ENCODE measurements around the gene PATL2. TPM values are rescaled to one million over a fixed set of nuclear protein-coding genes. Genes with fewer than 3 reads are reported as not detected.
"Not testable (repeated sequence)": the region's sequence is repeated elsewhere in the genome, so short reads cannot be mapped to it uniquely, and the experiment has no call there.

Gene PATL2
- total and polyA plus RNA-seq, 11 donors: 0.44 to 4.2 (median 2.6) TPM; not detected in 1

- H3K4me1 ChIP-seq: peaks cover 0 to 7% (median 0%) of the 10 kb centered on the region in 12 donors
- intact Hi-C loops (cut with DNase I): loop anchor here in 2 of 10 donors (5.0 kb wide), 2 partner anchors 39 to 49 kb away; no protein-coding TSS in a partner anchor
- H3K9me3 ChIP-seq: peaks cover 0 to 15% (median 0%) of the 10 kb centered on the region in 12 donors
- no peaks in the 10 kb centered on the region for H3K27me3 ChIP-seq
- TF ChIP-seq CTCF (IDR thresholded peaks at IDR 0.05): no peak
- TF ChIP-seq POLR2A (IDR thresholded peaks at IDR 0.05): no peak
- DNase-seq: no peak
- H3K4me3 ChIP-seq: no peak overlapping the region
- no peak overlapping the region for H3K27ac ChIP-seq
- peaks cover 0 to 91% (median 73%) of the 10 kb centered on the region in 9 donors for H3K36me3 ChIP-seq
- no peak for ATAC-seq
- 96 to 98% (median 97%) methylated on average over 2 of the region's 2 CpGs for WGBS, 4 donors
Measured at GRCh38 chr15:44646460-44646859, 64.7 kb downstream of the PATL2 start.

- no peaks in the 10 kb centered on the region for H3K27me3 ChIP-seq
- DNase-seq: no peak
- peaks cover 0 to 14% (median 0%) of the 10 kb centered on the region in 12 donors for H3K9me3 ChIP-seq
- intact Hi-C loops (cut with DNase I): no loop called here
- 78 to 88% (median 85%) methylated on average over 4 of the region's 4 CpGs for WGBS, 4 donors
- no peak for ATAC-seq
- no peak overlapping the region for H3K4me3 ChIP-seq
- peaks cover 0 to 7% (median 0%) of the 10 kb centered on the region in 12 donors for H3K4me1 ChIP-seq
- H3K36me3 ChIP-seq: peaks cover 0 to 87% (median 64%) of the 10 kb centered on the region in 9 donors
- H3K27ac ChIP-seq: no peak overlapping the region
- TF ChIP-seq POLR2A (IDR thresholded peaks at IDR 0.05) (no peak), CTCF (IDR thresholded peaks at IDR 0.05) (no peak)
Measured at GRCh38 chr15:44641651-44642050, 69.5 kb downstream of the PATL2 start.

GRCh38 chr15:44636976-44637375, 74.1 kb downstream of the PATL2 start:
- no peak for ATAC-seq
- H3K36me3 ChIP-seq: peaks cover 0 to 93% (median 69%) of the 10 kb centered on the region in 9 donors
- DNase-seq: no peak
- H3K4me3 ChIP-seq: no peak overlapping the region
- H3K4me1 ChIP-seq: peaks cover 0 to 6% (median 0%) of the 10 kb centered on the region in 12 donors
- 76 to 88% (median 85%) methylated on average over 1 of the region's 1 CpG for WGBS, 4 donors
- H3K27ac ChIP-seq: no peak overlapping the region
- peaks cover 0 to 3% (median 0%) of the 10 kb centered on the region in 12 donors for H3K9me3 ChIP-seq
- TF ChIP-seq CTCF (IDR thresholded peaks at IDR 0.05) (no peak), POLR2A (IDR thresholded peaks at IDR 0.05) (no peak)
- intact Hi-C loops (cut with DNase I): no loop called here
- H3K27me3 ChIP-seq: no peaks in the 10 kb centered on the region

- Histone ChIP-seq H3K36me3 (peaks cover 0 to 98% (median 91%) of the 10 kb centered on the region in 9 donors), H3K27me3 (no peaks in the 10 kb centered on the region), H3K4me3 (no peak overlapping the region), H3K4me1 (peaks cover 0 to 6% (median 0%) of the 10 kb centered on the region in 12 donors), H3K27ac (no peak overlapping the region), H3K9me3 (peaks cover 0 to 3% (median 0%) of the 10 kb centered on the region in 12 donors)
- DNase-seq: no peak
- whole genome bisulfite sequencing, 4 donors: 96 to 99% (median 97%) methylated on average over 5 of the region's 5 CpGs
- TF ChIP-seq POLR2A (IDR thresholded peaks at IDR 0.05) (no peak), CTCF (IDR thresholded peaks at IDR 0.05) (no peak)
- intact Hi-C loops (cut with DNase I): no loop called here
- ATAC-seq: no peak
Measured at GRCh38 chr15:44633603-44634002, 77.5 kb downstream of the PATL2 start.

- H3K27ac ChIP-seq; H3K27me3 ChIP-seq; intact Hi-C loops (cut with DNase I); ATAC-seq; H3K4me3 ChIP-seq; DNase-seq; H3K9me3 ChIP-seq; H3K4me1 ChIP-seq: not testable (repeated sequence)
- peaks cover 0 to 100% (median 99%) of the 10 kb centered on the region in 9 donors for H3K36me3 ChIP-seq
- 83 to 89% (median 86%) methylated on average over 2 of the region's 2 CpGs for WGBS, 4 donors
Measured at GRCh38 chr15:44625286-44625685, 85.8 kb downstream of the PATL2 start.
